GM23338 (cell line): ENCODE measurements around the gene METTL3. TPM values are rescaled to one million over a fixed set of nuclear protein-coding genes. Genes with fewer than 3 reads are reported as not detected.

Experiments used
- ATAC-seq: fragments of 200-7000 bp; cut with Tn5 transposase; 3 replicates; pipeline ENCODE4 v1.9.1; 2020
- DNase-seq: peaks from one replicate; pipeline ENCODE4 v3.0.0-alpha.2; 2015; ENCODE audit warnings: low spot score
- H2AFZ ChIP-seq: fragments of 200-600 bp; sonication (generic); 2 replicates; pipeline ENCODE4 v1.8.0; 2016; ENCODE audit warnings: antibody characterized with exemption, mild to moderate bottlenecking, moderate library complexity
- H3F3A ChIP-seq: fragments of 200-600 bp; sonication (generic); replicated peaks from 2 replicates; pipeline ENCODE4 v1.8.0; 2017; ENCODE audit warnings: antibody characterized with exemption, mixed run types, low read depth
- H3K27ac ChIP-seq: fragments of 200-600 bp; sonication (generic); 2 replicates; pipeline ENCODE4 v1.6.1; 2016; ENCODE audit warnings: low read depth
- H3K27me3 ChIP-seq: fragments of 200-600 bp; sonication (generic); 2 replicates; pipeline ENCODE4 v1.8.0; 2016; ENCODE audit warnings: mild to moderate bottlenecking, mixed run types, moderate library complexity; ENCODE audit not compliant: insufficient read depth
- H3K36me3 ChIP-seq: fragments of 200-600 bp; sonication (generic); 2 replicates; pipeline ENCODE4 v1.8.0; 2016; ENCODE audit warnings: mild to moderate bottlenecking; ENCODE audit not compliant: insufficient read depth
- H3K4me1 ChIP-seq: fragments of 200-600 bp; sonication (generic); 2 replicates; pipeline ENCODE4 v1.8.0; 2016; ENCODE audit warnings: mild to moderate bottlenecking, moderate library complexity; ENCODE audit not compliant: insufficient read depth
- H3K4me2 ChIP-seq: fragments of 200-600 bp; sonication (generic); 2 replicates; pipeline ENCODE4 v1.7.1; 2017; ENCODE audit warnings: mixed run types
- H3K4me3 ChIP-seq: fragments of 200-600 bp; sonication (generic); 2 replicates; pipeline ENCODE4 v1.6.1; 2016; ENCODE audit warnings: mixed run types
- H3K79me2 ChIP-seq: fragments of 200-600 bp; sonication (generic); replicated peaks from 2 replicates; pipeline ENCODE4 v1.8.0; 2017; ENCODE audit warnings: mild to moderate bottlenecking; ENCODE audit not compliant: insufficient read depth
- H3K9me2 ChIP-seq: fragments of 200-600 bp; sonication (generic); 2 replicates; pipeline ENCODE4 v1.8.0; 2017; ENCODE audit not compliant: insufficient read depth
- H4K20me1 ChIP-seq: fragments of 200-600 bp; sonication (generic); replicated peaks from 2 replicates; pipeline ENCODE4 v1.8.0; 2017; ENCODE audit warnings: mild to moderate bottlenecking; ENCODE audit not compliant: insufficient read depth
- H3K27ac Mint-ChIP-seq: 2 replicates; pipeline ENCODE4 v1.8.0; 2020; ENCODE audit warnings: inconsistent platforms, mild to moderate bottlenecking, moderate library complexity, mixed read lengths
- H3K27me3 Mint-ChIP-seq: 3 replicates; pipeline ENCODE4 v1.8.0; 2022; ENCODE audit warnings: low read depth, mild to moderate bottlenecking, moderate library complexity, mixed read lengths, inconsistent platforms; ENCODE audit not compliant: insufficient read depth, poor library complexity
- H3K36me3 Mint-ChIP-seq: 3 replicates; pipeline ENCODE4 v1.8.0; 2021; ENCODE audit warnings: low read depth, mild to moderate bottlenecking, inconsistent platforms, moderate library complexity, mixed read lengths
- H3K4me1 Mint-ChIP-seq: 3 replicates; pipeline ENCODE4 v1.8.0; 2020; ENCODE audit warnings: mild to moderate bottlenecking, inconsistent platforms, mixed read lengths
- H3K4me3 Mint-ChIP-seq: 3 replicates; pipeline ENCODE4 v1.8.0; 2021; ENCODE audit warnings: moderate library complexity, mild to moderate bottlenecking, inconsistent platforms, mixed read lengths
- H3K9me3 Mint-ChIP-seq: 3 replicates; pipeline ENCODE4 v1.8.0; 2020; ENCODE audit warnings: moderate library complexity, mild to moderate bottlenecking, inconsistent platforms, mixed read lengths
- CTCF ChIP-seq, 2 experiments: fragments of 200-600 bp in 1 of 2; sonication (generic) in 1 of 2; conservative IDR thresholded peaks; 2 replicates each; pipeline versions ENCODE4 v1.5.1 to v1.6.1; 2016 to 2017; ENCODE audit warnings: antibody characterized with exemption in 2 of 2, low read depth in 2 of 2, mild to moderate bottlenecking in 2 of 2, moderate library complexity in 1 of 2
- NANOG ChIP-seq: IDR thresholded peaks from 2 replicates; pipeline ENCODE4 v1.6.1; 2016; ENCODE audit warnings: antibody characterized with exemption, borderline replicate concordance
- POLR2AphosphoS5 ChIP-seq: IDR thresholded peaks from 2 replicates; pipeline ENCODE4 v1.6.1; 2016; ENCODE audit warnings: antibody characterized with exemption, low read depth
- REST ChIP-seq: IDR thresholded peaks from one replicate; pipeline ENCODE4 v1.6.1; 2018; ENCODE audit warnings: antibody characterized with exemption; ENCODE audit not compliant: unreplicated experiment
- ZNF114 ChIP-seq: fragments of 250-450 bp; sonication (Bioruptor Pico); IDR thresholded peaks from 2 replicates; pipeline ENCODE4 v1.5.0; 2020; ENCODE audit warnings: mild to moderate bottlenecking, moderate library complexity
- ZNF331 ChIP-seq: fragments of 250-450 bp; sonication (Bioruptor Pico); IDR thresholded peaks from 2 replicates; pipeline ENCODE4 v1.5.0; 2020; ENCODE audit warnings: low read depth, mild to moderate bottlenecking, moderate library complexity
- polyA plus RNA-seq: library from polyadenylated mRNA; unstranded; fragments of >200 nt; fragmentation: Nextera tagmentation; extraction: Ambion mirVana; gene quantifications from 2 replicates; pipeline ENCODE4 v1.2.1, GENCODE V29; 2016
- total RNA-seq: library from RNA; depleted of rRNA; stranded (reverse); fragments of >200 nt; shearing (Covaris generic); gene quantifications from 2 replicates; pipeline ENCODE4 v1.2.3, GENCODE V29; 2014

METTL3 gene
- total and polyA plus RNA-seq, 2 experiments from 2014 or later = 100 to 140 TPM

DNA sequence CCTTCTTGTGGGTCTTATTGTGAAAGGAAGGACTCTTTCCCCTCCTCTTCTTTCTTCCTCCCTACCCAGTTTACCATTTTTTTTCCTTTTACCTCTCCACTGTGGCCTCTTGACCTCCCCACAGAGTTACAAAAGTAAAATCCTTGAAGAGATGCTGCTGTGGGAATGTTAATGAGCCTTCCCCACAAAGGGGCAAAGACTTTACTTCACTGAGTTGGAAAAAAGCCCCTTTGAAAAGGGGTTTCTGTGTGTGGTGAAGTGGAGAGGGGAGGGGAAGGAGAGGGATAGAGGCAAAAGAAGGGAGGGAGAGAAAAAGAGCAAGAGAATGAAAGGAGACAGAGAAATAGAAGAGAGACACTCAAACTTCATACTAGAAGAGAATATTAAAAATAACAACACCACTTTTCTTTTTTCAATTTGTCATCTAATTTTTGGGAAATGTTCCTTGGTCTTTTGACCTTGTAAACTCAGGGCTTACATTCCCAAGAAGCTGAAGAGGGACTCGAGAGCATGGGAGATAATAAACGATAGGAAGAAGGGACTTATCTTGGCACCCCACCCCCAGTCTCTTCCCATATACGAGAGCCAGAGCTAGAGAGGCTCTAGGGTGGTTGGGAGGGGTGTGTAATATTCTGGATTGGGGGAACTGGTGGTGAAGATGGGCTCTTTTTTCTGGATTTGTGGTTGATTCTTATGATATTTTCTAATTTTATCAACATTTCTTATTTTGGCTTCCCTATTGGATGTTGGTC lies 28.2 kb upstream of the METTL3 start (continued):
- TF ChIP-seq ZNF331 = no peak
- TF ChIP-seq ZNF114 (CRISPR knock-in tag) = no peak

- H3K9me2 ChIP-seq = no peaks in the 10 kb centered on the region
- H3K27ac Mint-ChIP-seq = peak overlapping the region; percentile 99
- H3K27me3 ChIP-seq = no peaks in the 10 kb centered on the region
- peaks cover 64% of the 10 kb centered on the region for H3K79me2 ChIP-seq
- H3K36me3 Mint-ChIP-seq = peaks cover 26% of the 10 kb centered on the region
- no peaks in the 10 kb centered on the region for H3K36me3 ChIP-seq
- no peaks in the 10 kb centered on the region; the same call in 1 of the 3 replicates for H3K9me3 Mint-ChIP-seq
- peaks cover 45% of the 10 kb centered on the region for H3K4me1 Mint-ChIP-seq
- peak overlapping the region; percentile 84 for H3K4me3 ChIP-seq
- peak overlapping the region; percentile 86 for H3K4me2 ChIP-seq
- no peaks in the 10 kb centered on the region for H4K20me1 ChIP-seq
- H2AFZ ChIP-seq = no peak overlapping the region
- no peak for TF ChIP-seq CTCF (conservative IDR thresholded peaks at IDR 0.05; ENCODE audit: low read depth in 2 of 2)
- ATAC-seq = peak; percentile 15
- peaks cover 52% of the 10 kb centered on the region for H3K4me1 ChIP-seq
- H3F3A ChIP-seq = peaks cover 9% of the 10 kb centered on the region; the same call in 1 of the 2 replicates
- DNase-seq = no peak
- H3K27ac ChIP-seq = peak overlapping the region; percentile 95
- peak overlapping the region; percentile 99 for H3K4me3 Mint-ChIP-seq
- peaks cover 26% of the 10 kb centered on the region for H3K27me3 Mint-ChIP-seq
Observed at GRCh38 chr14:21537090-21537424, 25.9 kb upstream of the METTL3 start.

GRCh38 chr14:21536418-21537089 lies 25.4 kb upstream of the METTL3 start:
- peaks cover 70% of the 10 kb centered on the region for H3K79me2 ChIP-seq
- peak; percentile 82 for DNase-seq
- peak; percentile 55 for ATAC-seq
- Mint-ChIP-seq H3K36me3 (peaks cover 30% of the 10 kb centered on the region), H3K4me3 (peak overlapping the region; percentile 99), H3K4me1 (peaks cover 43% of the 10 kb centered on the region), H3K27ac (peak overlapping the region; percentile 99), H3K9me3 (no peaks in the 10 kb centered on the region; the same call in 1 of the 3 replicates), H3K27me3 (peaks cover 24% of the 10 kb centered on the region)
- peak overlapping the region; percentile 95 for H3K27ac ChIP-seq
- H3K4me2 ChIP-seq = peak overlapping the region; percentile 86
- H4K20me1 ChIP-seq = no peaks in the 10 kb centered on the region
- no peaks in the 10 kb centered on the region for H3K36me3 ChIP-seq
- H3F3A ChIP-seq = peaks cover 9% of the 10 kb centered on the region; the same call in 1 of the 2 replicates
- H3K4me3 ChIP-seq = peak overlapping the region; percentile 84
- H3K9me2 ChIP-seq = no peaks in the 10 kb centered on the region
- H3K4me1 ChIP-seq = peaks cover 50% of the 10 kb centered on the region
- no peaks in the 10 kb centered on the region for H3K27me3 ChIP-seq
- no peak overlapping the region for H2AFZ ChIP-seq
- TF ChIP-seq NANOG (no peak), POLR2AphosphoS5 (peak; percentile 63), ZNF331 (no peak), ZNF114 (CRISPR knock-in tag) (no peak), REST (no peak)
